ENCODE results near the gene DYNLT4.

The DYNLT4 gene

DNA sequence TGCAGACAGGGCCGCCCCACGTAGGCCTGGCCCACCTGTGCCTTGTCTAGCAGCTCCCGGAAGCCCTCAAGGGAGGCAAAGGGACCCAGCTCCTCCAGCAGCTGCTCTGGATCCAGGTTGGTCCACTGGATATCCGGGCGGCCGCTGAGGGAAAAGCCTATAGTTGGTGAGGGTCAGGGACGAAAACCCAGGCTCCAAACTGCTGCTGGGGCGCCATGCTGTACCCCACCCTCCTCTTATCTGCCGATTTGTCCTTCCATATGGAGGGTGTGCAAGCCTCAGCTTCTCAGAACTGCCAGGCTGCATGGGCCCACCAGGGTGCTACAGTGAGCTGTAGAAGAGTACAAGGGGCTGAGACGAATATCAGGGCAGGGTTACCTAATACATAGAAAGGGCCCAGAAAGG is 23.8 kb upstream of the DYNLT4 start:
- no peaks in the 10 kb centered on the region for H3K9me3 ChIP-seq (ENCODE audit: insufficient read depth, low read length)
- no peak overlapping the region for H3K4me3 ChIP-seq (ENCODE audit: low read length)
- H3K27ac ChIP-seq (ENCODE audit: low read length), result no peak overlapping the region
- H3K4me1 ChIP-seq (ENCODE audit: low read length), result peaks cover 11% of the 10 kb centered on the region
- H3K9ac ChIP-seq (ENCODE audit: low read length), result no peak overlapping the region
- H2AFZ ChIP-seq (ENCODE audit: low read depth, low read length), result no peak overlapping the region
- H3K36me3 ChIP-seq (replicated peaks; ENCODE audit: low read depth, low read length), result no peaks in the 10 kb centered on the region
- H4K20me1 ChIP-seq (ENCODE audit: insufficient read depth, low read length), result no peaks in the 10 kb centered on the region
- no peak overlapping the region for H3K4me2 ChIP-seq (ENCODE audit: low read length)
- no peaks in the 10 kb centered on the region for H3K27me3 ChIP-seq (ENCODE audit: low read depth, low read length)
- TF ChIP-seq, protein P1, sequence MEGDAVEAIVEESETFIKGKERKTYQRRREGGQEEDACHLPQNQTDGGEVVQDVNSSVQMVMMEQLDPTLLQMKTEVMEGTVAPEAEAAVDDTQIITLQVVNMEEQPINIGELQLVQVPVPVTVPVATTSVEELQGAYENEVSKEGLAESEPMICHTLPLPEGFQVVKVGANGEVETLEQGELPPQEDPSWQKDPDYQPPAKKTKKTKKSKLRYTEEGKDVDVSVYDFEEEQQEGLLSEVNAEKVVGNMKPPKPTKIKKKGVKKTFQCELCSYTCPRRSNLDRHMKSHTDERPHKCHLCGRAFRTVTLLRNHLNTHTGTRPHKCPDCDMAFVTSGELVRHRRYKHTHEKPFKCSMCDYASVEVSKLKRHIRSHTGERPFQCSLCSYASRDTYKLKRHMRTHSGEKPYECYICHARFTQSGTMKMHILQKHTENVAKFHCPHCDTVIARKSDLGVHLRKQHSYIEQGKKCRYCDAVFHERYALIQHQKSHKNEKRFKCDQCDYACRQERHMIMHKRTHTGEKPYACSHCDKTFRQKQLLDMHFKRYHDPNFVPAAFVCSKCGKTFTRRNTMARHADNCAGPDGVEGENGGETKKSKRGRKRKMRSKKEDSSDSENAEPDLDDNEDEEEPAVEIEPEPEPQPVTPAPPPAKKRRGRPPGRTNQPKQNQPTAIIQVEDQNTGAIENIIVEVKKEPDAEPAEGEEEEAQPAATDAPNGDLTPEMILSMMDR (IDR thresholded peaks at IDR 0.05; ENCODE audit: low read depth, low read length), result no peak
- TF ChIP-seq EZH2phosphoT487 (IDR thresholded peaks at IDR 0.05; ENCODE audit: low read depth), result no peak
- no peaks in the 10 kb centered on the region for H3K79me2 ChIP-seq (ENCODE audit: low read length)

DNA sequence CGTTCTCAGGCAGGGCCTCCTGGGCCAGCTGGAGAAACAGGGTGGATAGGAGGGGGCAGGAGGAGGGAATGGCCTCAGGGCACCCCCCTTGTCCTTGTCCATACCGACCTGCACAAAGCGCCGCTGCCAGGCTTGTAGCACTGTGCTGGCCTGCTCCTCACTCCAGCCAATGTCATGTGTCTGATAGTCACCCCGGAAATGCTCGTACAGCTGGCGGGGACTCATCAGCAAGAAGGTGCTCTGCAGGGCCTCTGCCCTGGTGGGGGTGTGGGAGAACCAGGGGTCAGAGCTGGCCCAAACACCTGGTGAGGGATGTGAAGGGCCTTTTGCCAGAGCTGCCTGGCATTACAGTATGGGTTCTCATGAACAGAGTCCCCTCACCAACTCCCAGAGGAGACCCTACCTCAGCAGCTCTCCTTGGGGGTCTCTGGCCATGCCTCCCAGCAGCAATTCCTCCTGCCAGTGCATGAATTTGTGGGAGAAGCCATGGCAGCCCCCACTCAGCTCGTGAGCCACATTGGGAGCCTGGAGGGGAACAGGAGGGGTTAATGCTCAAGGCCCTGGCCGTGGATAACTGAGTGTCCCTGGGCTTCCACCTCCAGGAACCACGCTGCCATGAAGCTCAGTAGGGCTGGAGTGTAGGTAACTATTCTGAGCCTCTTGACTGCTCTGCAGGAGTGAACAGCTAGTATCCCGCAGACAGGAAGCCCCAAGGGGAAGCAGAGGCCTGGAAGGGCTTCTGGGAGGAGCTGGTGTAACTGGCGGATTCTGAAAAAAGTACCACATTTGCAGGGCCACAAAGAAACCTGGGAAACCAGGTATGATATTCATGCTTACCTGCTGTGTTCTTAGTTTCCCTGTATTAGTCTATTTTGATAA is 22.6 kb upstream of the DYNLT4 start:
- Histone ChIP-seq H3K4me2 (ENCODE audit: low read length) (no peak overlapping the region), H3K9me3 (ENCODE audit: insufficient read depth, low read length) (no peaks in the 10 kb centered on the region), H3K4me1 (ENCODE audit: low read length) (peaks cover 5% of the 10 kb centered on the region; the same call in 1 of the 2 replicates), H3K9ac (ENCODE audit: low read length) (no peak overlapping the region), H3K36me3 (replicated peaks; ENCODE audit: low read depth, low read length) (no peaks in the 10 kb centered on the region), H2AFZ (ENCODE audit: low read depth, low read length) (no peak overlapping the region), H3K79me2 (ENCODE audit: low read length) (no peaks in the 10 kb centered on the region), H4K20me1 (ENCODE audit: insufficient read depth, low read length) (no peaks in the 10 kb centered on the region), H3K27ac (ENCODE audit: low read length) (no peak overlapping the region), H3K27me3 (ENCODE audit: low read depth, low read length) (no peaks in the 10 kb centered on the region), H3K4me3 (ENCODE audit: low read length) (no peak overlapping the region)
- TF ChIP-seq EZH2phosphoT487 (IDR thresholded peaks at IDR 0.05; ENCODE audit: low read depth), result no peak
- TF ChIP-seq, protein P1 (IDR thresholded peaks at IDR 0.05; ENCODE audit: low read depth, low read length), result no peak

DNA sequence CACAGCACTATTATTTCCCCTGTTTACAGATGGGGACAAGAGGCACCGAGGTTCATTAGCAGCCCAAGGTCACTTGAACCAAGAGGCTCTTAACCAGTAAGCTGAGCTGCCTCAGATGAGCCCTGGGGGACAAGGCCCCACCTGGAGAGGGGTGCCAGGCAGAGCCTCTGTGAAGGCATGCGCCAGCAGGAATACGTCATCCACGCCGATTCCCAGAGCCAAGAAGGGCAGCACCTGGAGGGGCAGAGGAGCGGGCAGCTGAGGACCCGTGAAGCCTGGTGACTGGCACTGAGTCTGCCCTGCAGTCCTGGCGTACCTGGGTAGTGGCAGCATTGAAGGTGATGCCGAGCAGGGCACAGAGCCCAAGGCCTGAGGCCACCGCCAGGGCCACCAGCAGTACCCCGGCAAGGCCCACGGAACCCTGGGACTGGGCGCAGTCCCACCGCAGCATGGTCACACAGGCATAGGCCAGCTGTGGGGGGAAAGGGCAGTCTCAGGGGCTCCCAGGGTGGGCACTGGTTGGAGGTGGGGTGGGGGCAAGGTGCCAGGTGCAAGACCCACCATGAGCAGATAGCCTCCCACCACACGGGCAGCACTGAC is 21.8 kb upstream of the DYNLT4 start:
- no peak overlapping the region for H3K4me3 ChIP-seq (ENCODE audit: low read length)
- H3K4me1 ChIP-seq (ENCODE audit: low read length), result no peaks in the 10 kb centered on the region
- no peaks in the 10 kb centered on the region for H3K36me3 ChIP-seq (replicated peaks; ENCODE audit: low read depth, low read length)
- H4K20me1 ChIP-seq (ENCODE audit: insufficient read depth, low read length), result no peaks in the 10 kb centered on the region
- no peak overlapping the region for H3K27ac ChIP-seq (ENCODE audit: low read length)
- no peak overlapping the region for H2AFZ ChIP-seq (ENCODE audit: low read depth, low read length)
- no peak overlapping the region for H3K9ac ChIP-seq (ENCODE audit: low read length)
- no peaks in the 10 kb centered on the region for H3K27me3 ChIP-seq (ENCODE audit: low read depth, low read length)
- H3K9me3 ChIP-seq (ENCODE audit: insufficient read depth, low read length), result no peaks in the 10 kb centered on the region
- no peak overlapping the region for H3K4me2 ChIP-seq (ENCODE audit: low read length)
- no peaks in the 10 kb centered on the region for H3K79me2 ChIP-seq (ENCODE audit: low read length)
- TF ChIP-seq EZH2phosphoT487 (IDR thresholded peaks at IDR 0.05; ENCODE audit: low read depth), result no peak

DNA sequence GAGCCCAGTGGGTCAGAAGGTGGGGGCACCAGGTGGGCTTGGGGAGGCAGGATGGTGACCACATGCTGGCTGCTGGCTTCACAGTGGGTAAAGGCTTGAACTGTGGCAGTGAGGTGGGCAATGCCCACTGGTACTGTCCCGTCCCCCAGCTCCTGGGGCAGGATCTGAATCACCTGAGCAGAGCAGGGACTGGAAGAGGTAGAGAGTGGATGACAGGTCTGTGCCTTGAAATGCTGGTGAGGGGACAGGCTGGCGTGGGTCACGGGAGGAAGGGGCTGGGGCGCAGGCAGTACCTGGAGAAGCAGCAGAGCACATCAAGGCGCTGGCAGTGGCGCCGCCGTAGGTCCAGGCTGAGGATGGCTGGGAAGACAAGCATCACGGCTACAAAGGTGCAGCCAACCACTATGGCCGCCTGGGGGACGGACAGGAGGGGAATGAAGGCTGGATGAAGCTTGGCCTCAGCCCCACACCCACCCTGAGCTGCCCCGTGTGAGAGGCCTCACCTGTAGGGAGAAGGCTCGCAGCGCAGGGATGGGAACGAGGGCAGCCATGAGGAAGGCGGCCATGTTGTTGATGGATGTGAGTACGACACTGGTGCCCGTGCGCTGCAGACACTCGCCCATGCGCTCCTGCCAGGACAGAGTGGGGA is 21.0 kb upstream of the DYNLT4 start:
- TF ChIP-seq, protein P1 (IDR thresholded peaks at IDR 0.05; ENCODE audit: low read depth, low read length), result no peak
- TF ChIP-seq EZH2phosphoT487 (IDR thresholded peaks at IDR 0.05; ENCODE audit: low read depth), result no peak
- no peak overlapping the region for H2AFZ ChIP-seq (ENCODE audit: low read depth, low read length)
- H3K4me3 ChIP-seq (ENCODE audit: low read length), result no peak overlapping the region
- H3K79me2 ChIP-seq (ENCODE audit: low read length), result no peaks in the 10 kb centered on the region
- no peaks in the 10 kb centered on the region for H3K27me3 ChIP-seq (ENCODE audit: low read depth, low read length)
- H3K4me2 ChIP-seq (ENCODE audit: low read length), result no peak overlapping the region
- H3K27ac ChIP-seq (ENCODE audit: low read length), result no peak overlapping the region
- no peaks in the 10 kb centered on the region for H3K4me1 ChIP-seq (ENCODE audit: low read length)
- H3K36me3 ChIP-seq (replicated peaks; ENCODE audit: low read depth, low read length), result no peaks in the 10 kb centered on the region
- H3K9me3 ChIP-seq (ENCODE audit: insufficient read depth, low read length), result no peaks in the 10 kb centered on the region
- H4K20me1 ChIP-seq (ENCODE audit: insufficient read depth, low read length), result no peaks in the 10 kb centered on the region
- no peak overlapping the region for H3K9ac ChIP-seq (ENCODE audit: low read length)
